ENCODE data around the gene FYN. TPM values are rescaled to one million over a fixed set of nuclear protein-coding genes. Genes with fewer than 3 reads are reported as not detected.

Gene FYN
- total and polyA plus RNA-seq, 9 of the 15 experiments (the other 6 are each of a cell fraction or from before 2014, with no cell fraction given): 2.9 to 22.1 (median 11.4) TPM

DNA sequence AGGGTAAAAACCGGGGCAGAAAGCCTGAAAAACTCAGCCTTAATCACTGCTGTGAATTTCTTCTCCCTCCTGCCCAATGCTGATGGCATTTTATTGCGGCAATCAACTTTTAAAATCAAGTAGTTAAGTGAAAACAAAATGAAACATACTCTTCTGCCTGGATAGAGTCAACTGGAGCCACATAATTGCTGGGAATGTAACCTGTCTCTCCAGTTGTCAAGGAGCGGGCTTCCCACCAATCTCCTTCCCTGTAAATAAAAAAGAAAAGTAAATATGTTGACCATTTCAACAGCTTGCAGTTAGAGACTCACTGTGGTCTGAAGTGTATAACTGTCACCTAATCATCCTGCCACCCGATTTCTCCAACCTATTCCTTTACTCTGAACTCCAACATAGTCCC, 165.5 kb downstream of the FYN start:
- no peak overlapping the region for H3K4me2 ChIP-seq (ENCODE audit: insufficient read depth, low read length)
- DNase-seq (ENCODE audit: extremely low read depth in 1 of 4, low spot score in 3 of 4) (no peak), ATAC-seq (no peak), FAIRE-seq (no peak)
- no TSS peak for BruUV-seq (replicated peaks)
- no peaks in the 10 kb centered on the region for H3K9me1 ChIP-seq (ENCODE audit: control insufficient read depth, insufficient read depth, low read length)
- H3K9ac ChIP-seq (ENCODE audit: insufficient read depth in 1 of 2, low read depth in 2 of 2, low read length in 2 of 2): no peak overlapping the region
- no peak overlapping the region for H2AFZ ChIP-seq (ENCODE audit: low read depth, low read length)
- CTCF ChIA-PET (ENCODE audit: low intra/inter-chr PET ratio): interaction anchor here (0.7 to 1.5 kb wide), 2 partner anchors 289 to 336 kb away, joined by 3 read pairs; no protein-coding TSS in a partner anchor
- POLR2A ChIA-PET: interaction anchor here (1.2 kb wide), 1 partner anchor 8 kb away, joined by 6 read pairs; no protein-coding TSS in a partner anchor
- H3K36me3 ChIP-seq (ENCODE audit: control insufficient read depth, insufficient read depth, low read length): no peaks in the 10 kb centered on the region
- H3K27me3 ChIP-seq (ENCODE audit: control insufficient read depth in 2 of 2, insufficient read depth in 2 of 2, low read length in 2 of 2): peaks cover 3 to 9% of the 10 kb centered on the region in 2 experiments; a peak in 2 of 5 replicates
- no peaks in the 10 kb centered on the region for H4K20me1 ChIP-seq (replicated peaks; ENCODE audit: control insufficient read depth, insufficient read depth, low read length)
- H3K79me2 ChIP-seq (ENCODE audit: control insufficient read depth, insufficient read depth, low read length): no peaks in the 10 kb centered on the region
- H3K4me1 ChIP-seq (replicated peaks in 1 of 2; ENCODE audit: control insufficient read depth in 2 of 2, insufficient read depth in 2 of 2, low read length in 2 of 2): no peaks in the 10 kb centered on the region
- WGBS (ENCODE audit: insufficient coverage, low coverage, missing lambda C conversion rate): 11% methylated on average over 4 of the region's 4 CpGs
- no peaks in the 10 kb centered on the region for H3K9me3 ChIP-seq (replicated peaks; ENCODE audit: control insufficient read depth, insufficient read depth, low read depth, low read length)
- in situ Hi-C loops (cut with MboI): loop anchor here (5.0 to 25.0 kb wide), 3 partner anchors 295 to 605 kb away; no protein-coding TSS in a partner anchor
- H3K27ac ChIP-seq (ENCODE audit: extremely low read depth, low read depth, low read length): no peak overlapping the region
- TF ChIP-seq, protein P1, sequence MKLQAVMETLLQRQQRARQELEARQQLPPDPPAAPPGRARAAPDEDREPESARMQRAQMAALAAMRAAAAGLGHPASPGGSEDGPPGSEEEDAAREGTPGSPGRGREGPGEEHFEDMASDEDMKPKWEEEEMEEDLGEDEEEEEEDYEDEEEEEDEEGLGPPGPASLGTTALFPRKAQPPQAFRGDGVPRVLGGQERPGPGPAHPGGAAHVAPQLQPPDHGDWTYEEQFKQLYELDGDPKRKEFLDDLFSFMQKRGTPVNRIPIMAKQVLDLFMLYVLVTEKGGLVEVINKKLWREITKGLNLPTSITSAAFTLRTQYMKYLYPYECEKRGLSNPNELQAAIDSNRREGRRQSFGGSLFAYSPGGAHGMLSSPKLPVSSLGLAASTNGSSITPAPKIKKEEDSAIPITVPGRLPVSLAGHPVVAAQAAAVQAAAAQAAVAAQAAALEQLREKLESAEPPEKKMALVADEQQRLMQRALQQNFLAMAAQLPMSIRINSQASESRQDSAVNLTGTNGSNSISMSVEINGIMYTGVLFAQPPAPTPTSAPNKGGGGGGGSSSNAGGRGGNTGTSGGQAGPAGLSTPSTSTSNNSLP (IDR thresholded peaks at IDR 0.05; ENCODE audit: borderline replicate concordance, low read depth, low read length): no peak
- TF ChIP-seq STAG1 (CRISPR knock-in tag; IDR thresholded peaks at IDR 0.05; ENCODE audit: borderline replicate concordance) (no peak), SPI1 (IDR thresholded peaks at IDR 0.05; ENCODE audit: borderline replicate concordance, low read depth, low read length) (no peak), TFAM (CRISPR knock-in tag; conservative IDR thresholded peaks at IDR 0.05) (no peak), IFI16 (CRISPR knock-in tag; IDR thresholded peaks at IDR 0.05) (no peak), HNRNPK (IDR thresholded peaks at IDR 0.05; ENCODE audit: low read depth, low read length, poor library complexity, severe bottlenecking) (no peak), HDAC3 (IDR thresholded peaks at IDR 0.05; ENCODE audit: borderline replicate concordance, partially characterized antibody) (no peak), LEF1 (IDR thresholded peaks at IDR 0.05) (no peak), MEF2D (tag; conservative IDR thresholded peaks at IDR 0.05; ENCODE audit: low read depth) (no peak), HDGF (IDR thresholded peaks at IDR 0.05) (no peak), SNAPC5 (CRISPR knock-in tag; IDR thresholded peaks at IDR 0.05) (no peak)
- TF ChIP-seq, protein P2, sequence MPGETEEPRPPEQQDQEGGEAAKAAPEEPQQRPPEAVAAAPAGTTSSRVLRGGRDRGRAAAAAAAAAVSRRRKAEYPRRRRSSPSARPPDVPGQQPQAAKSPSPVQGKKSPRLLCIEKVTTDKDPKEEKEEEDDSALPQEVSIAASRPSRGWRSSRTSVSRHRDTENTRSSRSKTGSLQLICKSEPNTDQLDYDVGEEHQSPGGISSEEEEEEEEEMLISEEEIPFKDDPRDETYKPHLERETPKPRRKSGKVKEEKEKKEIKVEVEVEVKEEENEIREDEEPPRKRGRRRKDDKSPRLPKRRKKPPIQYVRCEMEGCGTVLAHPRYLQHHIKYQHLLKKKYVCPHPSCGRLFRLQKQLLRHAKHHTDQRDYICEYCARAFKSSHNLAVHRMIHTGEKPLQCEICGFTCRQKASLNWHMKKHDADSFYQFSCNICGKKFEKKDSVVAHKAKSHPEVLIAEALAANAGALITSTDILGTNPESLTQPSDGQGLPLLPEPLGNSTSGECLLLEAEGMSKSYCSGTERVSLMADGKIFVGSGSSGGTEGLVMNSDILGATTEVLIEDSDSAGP (CRISPR knock-in tag; IDR thresholded peaks at IDR 0.05): no peak
- no peak overlapping the region for H3K4me3 ChIP-seq
- intact Hi-C loops (cut with micrococcal nuclease): no loop called here

Measured in K562 (cell line).